Fibroblast of the aortic adventitia (primary cell): ENCODE measurements around the gene ZMYND8. TPM values are rescaled to one million over a fixed set of nuclear protein-coding genes. Genes with fewer than 3 reads are reported as not detected.
"Not testable (repeated sequence)": the region's sequence is repeated elsewhere in the genome, so short reads cannot be mapped to it uniquely, and the experiment has no call there.

Experiments
- DNase-seq: peaks from one replicate; pipeline ENCODE4 v3.0.0-alpha.2; 2010; ENCODE audit warnings: low read depth
- H3K4me3 ChIP-seq: 2 replicates; pipeline ENCODE4 v1.5.1; 2011; ENCODE audit warnings: low read depth, mild to moderate bottlenecking, control low read depth, low read length, moderate library complexity
- total RNA-seq: library from RNA; depleted of rRNA; stranded (reverse); fragments of >200 nt; gene quantifications from 2 replicates; pipeline ENCODE4 v1.2.3, GENCODE V29; 2012; ENCODE audit warnings: low replicate concordance
- TF ChIP-seq, protein P1 (sequence below): IDR thresholded peaks from 2 replicates; pipeline ENCODE4 v1.5.1; 2011; ENCODE audit warnings: mild to moderate bottlenecking, low read length, control low read depth, inconsistent platforms; ENCODE audit not compliant: insufficient read depth

The ZMYND8 gene
- total RNA-seq = 14.2 and 24.0 TPM in 2 replicates

DNA sequence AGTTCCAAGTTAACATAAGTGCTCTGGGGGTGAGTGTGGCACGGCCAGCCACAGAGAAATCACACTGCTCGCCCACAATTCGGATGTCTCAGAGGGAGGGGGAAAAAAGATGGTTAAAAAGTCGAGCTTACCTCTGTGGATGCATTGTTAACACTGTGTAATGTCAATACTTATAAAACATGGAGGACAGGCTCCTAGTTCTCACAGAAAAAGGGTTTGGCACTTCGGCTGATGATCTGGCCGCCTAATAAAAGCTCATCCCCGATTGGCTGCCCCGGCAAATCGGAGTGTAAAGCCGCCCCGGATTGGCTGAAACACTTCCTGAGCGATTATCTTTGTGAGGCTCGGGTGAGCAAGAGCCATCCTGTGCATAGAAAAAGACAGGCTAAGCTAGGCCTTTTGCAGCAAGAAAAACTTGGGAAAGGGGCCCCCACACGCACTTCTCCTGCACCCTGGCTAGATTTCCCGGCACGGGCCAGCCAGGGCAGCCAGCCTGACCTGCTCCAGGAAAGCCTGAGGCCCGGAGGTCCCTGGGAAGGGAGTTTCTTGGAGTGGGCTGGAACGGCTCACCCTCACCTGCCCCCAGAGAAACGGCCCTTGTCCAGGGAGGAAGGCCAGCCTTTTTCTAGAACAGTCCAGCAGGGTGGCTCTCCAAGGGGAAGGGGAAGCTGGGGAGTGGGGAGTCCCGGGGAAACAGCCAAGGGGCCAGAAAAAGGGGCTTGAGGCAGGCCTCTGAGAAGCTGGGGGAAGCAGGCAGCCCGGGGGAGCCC is at the start of gene ZMYND8:
ZMYND8 (minus strand) TSS at position 174 of the 770 bp plus-strand sequence; CDS start at position 145, 29 bp downstream.
- H3K4me3 ChIP-seq = peak within 1 kb of the TSS; percentile 61
- TF ChIP-seq, protein P1, sequence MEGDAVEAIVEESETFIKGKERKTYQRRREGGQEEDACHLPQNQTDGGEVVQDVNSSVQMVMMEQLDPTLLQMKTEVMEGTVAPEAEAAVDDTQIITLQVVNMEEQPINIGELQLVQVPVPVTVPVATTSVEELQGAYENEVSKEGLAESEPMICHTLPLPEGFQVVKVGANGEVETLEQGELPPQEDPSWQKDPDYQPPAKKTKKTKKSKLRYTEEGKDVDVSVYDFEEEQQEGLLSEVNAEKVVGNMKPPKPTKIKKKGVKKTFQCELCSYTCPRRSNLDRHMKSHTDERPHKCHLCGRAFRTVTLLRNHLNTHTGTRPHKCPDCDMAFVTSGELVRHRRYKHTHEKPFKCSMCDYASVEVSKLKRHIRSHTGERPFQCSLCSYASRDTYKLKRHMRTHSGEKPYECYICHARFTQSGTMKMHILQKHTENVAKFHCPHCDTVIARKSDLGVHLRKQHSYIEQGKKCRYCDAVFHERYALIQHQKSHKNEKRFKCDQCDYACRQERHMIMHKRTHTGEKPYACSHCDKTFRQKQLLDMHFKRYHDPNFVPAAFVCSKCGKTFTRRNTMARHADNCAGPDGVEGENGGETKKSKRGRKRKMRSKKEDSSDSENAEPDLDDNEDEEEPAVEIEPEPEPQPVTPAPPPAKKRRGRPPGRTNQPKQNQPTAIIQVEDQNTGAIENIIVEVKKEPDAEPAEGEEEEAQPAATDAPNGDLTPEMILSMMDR = no peak

DNA sequence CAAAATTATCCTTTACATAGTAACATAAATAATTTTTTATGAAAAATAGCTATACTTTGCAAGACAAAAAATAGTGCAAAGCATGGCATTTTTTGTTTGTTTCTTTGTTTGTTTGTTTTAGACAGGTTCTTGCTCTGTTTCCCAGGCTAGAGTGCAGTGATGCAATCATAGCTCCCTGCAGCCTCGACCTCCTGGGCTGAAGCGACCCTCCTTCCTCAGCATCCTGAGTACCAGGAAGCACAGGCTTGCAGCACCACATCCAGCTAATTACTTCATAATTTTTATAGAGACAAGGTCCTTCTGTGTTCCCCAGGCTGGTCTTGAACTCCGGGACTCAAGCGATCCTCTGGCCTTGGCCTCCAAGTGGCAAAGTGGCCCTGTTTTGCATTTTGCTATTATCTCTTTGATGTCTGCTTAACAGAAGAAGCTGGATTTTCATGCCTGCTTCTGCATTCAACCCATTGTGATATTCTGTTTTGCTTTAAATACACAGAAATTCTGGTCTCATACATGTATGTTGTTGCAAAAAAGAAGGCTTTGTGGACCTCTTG is 49.4 kb upstream of the ZMYND8 start:
- H3K4me3 ChIP-seq = no peak overlapping the region
- TF ChIP-seq, protein P1 = no peak
- no peak for DNase-seq

More for the DNA sequence above, at the start of gene ZMYND8:
- peak; percentile 95 for DNase-seq

DNA sequence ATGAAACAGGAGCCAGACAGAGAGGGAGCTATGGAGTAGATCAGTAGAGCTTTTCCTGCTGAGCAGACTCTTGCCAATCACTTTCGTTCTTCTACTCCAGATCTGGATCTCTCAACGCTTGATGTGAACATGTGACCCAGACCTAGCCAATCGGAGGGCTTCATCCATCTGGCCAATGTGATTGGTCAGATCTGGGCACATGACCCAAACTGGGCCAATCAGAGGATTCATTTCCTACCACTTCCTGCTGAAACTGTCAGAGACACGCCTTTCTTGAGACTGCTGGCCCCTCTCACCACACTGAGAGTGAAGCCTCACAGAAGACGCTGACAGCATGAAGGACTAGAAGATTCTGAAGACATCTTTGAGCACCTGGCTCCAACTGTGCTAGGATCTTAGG is 44.2 kb upstream of the ZMYND8 start:
- TF ChIP-seq, protein P1 = no peak

DNA sequence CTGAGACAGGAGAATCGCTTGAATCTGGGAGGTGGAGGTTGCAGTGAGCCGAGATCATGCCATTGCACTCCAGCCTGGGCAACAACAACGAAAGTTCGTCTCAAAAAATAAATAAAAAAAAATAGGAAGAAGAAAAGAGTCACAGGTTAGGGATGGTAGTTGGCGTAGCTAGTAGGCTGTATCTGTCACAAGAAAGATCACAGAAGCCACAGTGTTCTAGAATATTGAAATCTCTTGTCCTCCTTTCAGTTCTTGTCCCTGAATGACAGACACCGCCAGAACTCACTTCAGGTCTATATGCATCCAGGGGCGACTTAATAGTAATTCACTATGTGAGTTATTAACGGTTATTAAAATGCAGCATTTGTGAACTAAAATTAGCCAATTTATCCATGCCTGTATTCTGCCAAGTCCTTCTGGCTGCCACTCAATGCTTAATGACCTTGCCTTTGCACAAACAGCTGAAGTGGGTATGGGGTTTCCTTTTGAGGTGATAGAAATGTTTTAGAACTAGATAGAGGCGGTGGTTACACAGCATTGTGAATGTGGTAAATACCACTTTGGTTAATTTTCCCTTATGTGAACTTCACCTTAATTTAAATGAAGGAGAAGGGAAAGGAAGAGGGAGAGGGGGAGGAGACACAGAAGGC is 41.3 kb upstream of the ZMYND8 start:
- DNase-seq = no peak
- H3K4me3 ChIP-seq = no peak overlapping the region
- TF ChIP-seq, protein P1 = no peak

More for the DNA sequence above, 44.2 kb upstream of the ZMYND8 start:
- no peak for DNase-seq
- no peak overlapping the region for H3K4me3 ChIP-seq

DNA sequence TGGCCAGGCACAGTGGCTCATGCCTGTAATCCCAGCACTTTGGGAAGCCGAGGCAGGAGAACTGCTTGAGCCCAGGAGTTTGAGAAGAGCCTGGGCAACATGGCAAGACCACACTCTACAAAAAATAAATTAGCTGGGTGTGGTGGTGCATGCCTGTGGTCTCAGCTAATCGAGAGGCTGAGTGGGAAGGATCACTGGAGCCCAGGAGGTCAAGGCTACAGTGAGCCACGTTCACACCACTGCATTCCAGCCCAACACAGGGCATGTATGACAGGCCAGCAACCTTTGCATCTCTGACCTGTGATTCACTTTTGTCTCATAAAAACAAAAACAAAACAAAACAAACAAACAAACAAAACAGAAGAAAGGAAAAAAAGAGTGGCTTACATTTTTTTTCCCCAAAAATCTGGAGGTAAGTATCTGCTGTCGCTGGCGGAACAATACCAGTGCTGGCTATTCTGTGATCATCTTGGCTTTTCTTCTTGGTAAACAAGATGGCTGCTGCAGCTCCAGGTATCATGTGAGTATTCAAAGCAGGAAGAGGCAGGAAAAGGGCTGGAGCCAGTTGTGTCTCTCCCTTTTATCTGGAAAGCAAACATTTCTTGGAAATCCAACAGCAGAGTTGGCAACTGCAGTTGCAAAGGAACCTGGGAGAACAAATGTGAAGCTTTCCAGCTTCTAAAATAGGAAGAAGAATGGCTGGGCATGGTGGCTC is 40.4 kb upstream of the ZMYND8 start:
- TF ChIP-seq, protein P1 = no peak
- DNase-seq = peak; percentile 21

DNA sequence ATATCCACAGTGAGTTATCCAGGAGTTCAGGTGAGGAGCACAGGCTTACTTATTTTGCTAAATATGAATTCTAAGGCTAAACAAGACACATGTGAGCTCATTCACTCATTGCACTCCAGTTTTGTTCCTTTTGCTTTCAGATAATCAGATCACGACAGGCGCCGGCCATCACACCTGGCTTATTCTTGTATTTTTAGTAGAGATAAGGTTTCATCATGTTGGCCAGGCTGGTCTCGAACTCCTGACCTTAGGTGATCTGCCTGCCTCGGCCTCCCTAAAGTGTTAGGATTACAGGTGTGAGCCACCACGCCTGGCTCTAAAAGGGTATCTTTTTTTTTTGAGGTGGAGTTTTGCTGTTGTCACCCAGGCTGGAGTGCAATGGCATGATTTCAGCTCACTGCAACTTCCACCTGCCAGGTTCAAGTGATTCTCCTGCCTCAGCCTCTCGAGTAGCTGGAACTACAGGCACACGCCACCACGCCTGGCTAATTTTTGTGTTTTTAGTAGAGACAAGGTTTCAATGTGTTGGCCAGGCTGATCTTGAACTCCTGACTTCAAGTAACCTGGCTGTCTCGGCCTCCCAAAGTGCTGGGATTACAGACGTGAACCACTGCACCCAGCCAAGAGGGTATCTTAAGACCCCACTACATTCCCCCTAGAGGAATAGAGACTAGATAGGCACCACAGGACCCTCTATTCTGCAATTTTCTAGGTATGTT is 37.5 kb upstream of the ZMYND8 start:
- DNase-seq, H3K4me3 ChIP-seq: not testable (repeated sequence)

More for the DNA sequence above, 40.4 kb upstream of the ZMYND8 start:
- no peak overlapping the region for H3K4me3 ChIP-seq
